Endodermal cell (in vitro differentiated cells): ENCODE results near the gene SIM2. TPM values are rescaled to one million over a fixed set of nuclear protein-coding genes. Genes with fewer than 3 reads are reported as not detected.
A peak's percentile ranks its signal among the peaks of the same experiment; 100 is the strongest.

Experiments used
- DNase-seq: peaks from one replicate; pipeline ENCODE4 v3.0.0-alpha.2; 2017
- H3K27ac ChIP-seq: 2 replicates; pipeline ENCODE4 v1.5.1; 2013; ENCODE audit warnings: mild to moderate bottlenecking, low read depth, low read length, moderate library complexity
- H3K27me3 ChIP-seq: 2 replicates; pipeline ENCODE4 v1.6.1; 2013; ENCODE audit warnings: mild to moderate bottlenecking, low read length, moderate library complexity; ENCODE audit not compliant: insufficient read depth, control insufficient read depth, poor library complexity, severe bottlenecking
- H3K36me3 ChIP-seq: 2 replicates; pipeline ENCODE4 v1.7.0; 2013; ENCODE audit warnings: mild to moderate bottlenecking, low read length, moderate library complexity; ENCODE audit not compliant: control insufficient read depth, insufficient read depth
- H3K4me1 ChIP-seq: one replicate; pipeline ENCODE4 v1.7.0; 2013; ENCODE audit warnings: low read length; ENCODE audit not compliant: control insufficient read depth, insufficient read depth
- H3K4me3 ChIP-seq: 2 replicates; pipeline ENCODE4 v1.5.1; 2013; ENCODE audit warnings: mild to moderate bottlenecking, low read length, moderate library complexity
- H3K9ac ChIP-seq: 2 replicates; pipeline ENCODE4 v1.6.1; 2013; ENCODE audit warnings: mild to moderate bottlenecking, low read length, moderate library complexity; ENCODE audit not compliant: poor library complexity, severe bottlenecking; ENCODE audit errors: extremely low read depth
- H3K9me3 ChIP-seq: 2 replicates; pipeline ENCODE4 v1.6.1; 2013; ENCODE audit warnings: mild to moderate bottlenecking, low read length, moderate library complexity; ENCODE audit not compliant: control insufficient read depth
- H3K27ac Mint-ChIP-seq: 2 replicates; pipeline ENCODE4 v1.8.0; 2020; ENCODE audit warnings: mixed read lengths
- H3K27me3 Mint-ChIP-seq: 2 replicates; pipeline ENCODE4 v1.8.0; 2021; ENCODE audit warnings: mild to moderate bottlenecking, mixed read lengths; ENCODE audit not compliant: insufficient read depth
- H3K36me3 Mint-ChIP-seq: 2 replicates; pipeline ENCODE4 v1.8.0; 2020; ENCODE audit warnings: low read depth, mixed read lengths
- H3K4me1 Mint-ChIP-seq: 2 replicates; pipeline ENCODE4 v1.8.0; 2020; ENCODE audit warnings: mixed read lengths
- H3K4me3 Mint-ChIP-seq: 2 replicates; pipeline ENCODE4 v1.8.0; 2020; ENCODE audit warnings: mild to moderate bottlenecking, moderate library complexity, mixed read lengths
- H3K9me3 Mint-ChIP-seq: 2 replicates; pipeline ENCODE4 v1.8.0; 2020; ENCODE audit warnings: mild to moderate bottlenecking, mixed read lengths
- CTCF ChIP-seq: fragments of 200-600 bp; sonication (generic); conservative IDR thresholded peaks from 2 replicates; pipeline ENCODE4 v1.5.0; 2021; ENCODE audit warnings: antibody characterized with exemption, mild to moderate bottlenecking
- WGBS, 2 experiments: methylation state at CpG; one replicate each; pipeline versions ENCODE4 v1.1.5 to v1.1.7; 2013; ENCODE audit warnings: missing lambda C conversion rate in 2 of 2, mixed read lengths in 1 of 2; ENCODE audit not compliant: insufficient coverage in 1 of 2, insufficient read length in 1 of 2; 5-methylcytosine and 5-hydroxymethylcytosine counted together
- total RNA-seq, 2 donors: library from RNA; stranded (reverse); fragmentation: NEBNext Ultra II Directional in 1 of 2; extraction: Animal tissue kit (Norgen Biotek cat#: 25700) in 1 of 2; gene quantifications; 2 replicates in 1 of 2; 3 replicates in 1 of 2; pipeline ENCODE4 v1.2.1, GENCODE V29; 2021

The SIM2 gene
- total RNA-seq, 2 donors from 2014 or later: not detected

DNA sequence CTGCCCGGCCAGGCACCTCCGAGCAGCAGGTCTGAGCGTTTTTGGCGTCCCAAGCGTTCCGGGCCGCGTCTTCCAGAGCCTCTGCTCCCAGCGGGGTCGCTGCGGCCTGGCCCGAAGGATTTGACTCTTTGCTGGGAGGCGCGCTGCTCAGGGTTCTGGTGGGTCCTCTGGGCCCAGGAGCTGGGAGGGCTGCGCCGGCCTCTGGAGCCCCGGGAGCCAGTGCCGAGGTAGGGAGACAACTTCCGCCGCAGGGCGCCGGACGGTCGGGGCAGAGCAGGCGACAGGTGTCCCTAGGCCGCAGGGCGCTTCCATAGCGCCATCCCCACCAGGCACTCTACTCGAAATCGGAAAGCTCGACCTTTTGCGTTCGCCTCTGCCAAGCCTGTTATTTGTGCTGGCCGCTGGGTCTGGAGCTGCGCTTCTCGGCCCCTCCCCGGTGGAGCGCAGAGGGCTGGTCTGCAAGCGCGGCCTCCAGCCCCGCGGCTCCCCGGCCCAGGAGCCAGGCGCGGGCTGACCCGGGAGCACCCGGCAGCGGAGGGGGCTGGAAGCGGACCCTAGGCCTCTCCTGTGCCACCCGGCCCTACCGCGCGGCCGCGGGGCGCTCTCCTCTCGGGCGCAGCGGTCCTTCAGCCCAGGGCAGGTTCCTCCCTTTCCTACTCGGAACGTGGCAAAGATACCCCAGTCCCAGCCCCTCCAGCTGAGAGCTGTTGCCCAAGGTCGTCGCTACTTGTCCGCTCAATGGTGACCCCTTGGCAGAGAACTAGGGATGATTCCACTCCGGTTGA lies 2.2 kb downstream of the SIM2 start:
- Histone ChIP-seq H3K36me3 (no peaks in the 10 kb centered on the region), H3K9ac (no peak overlapping the region), H3K4me1 (peaks cover 5% of the 10 kb centered on the region), H3K4me3 (peak overlapping the region; percentile 27), H3K27ac (no peak overlapping the region), H3K9me3 (no peaks in the 10 kb centered on the region), H3K27me3 (peaks cover 98% of the 10 kb centered on the region)
- Mint-ChIP-seq H3K27ac (no peak overlapping the region), H3K36me3 (no peaks in the 10 kb centered on the region), H3K4me3 (peak overlapping the region; percentile 41), H3K4me1 (peaks cover 21% of the 10 kb centered on the region), H3K9me3 (no peaks in the 10 kb centered on the region), H3K27me3 (peaks cover 98% of the 10 kb centered on the region)
- peak; percentile 48 for TF ChIP-seq CTCF
- WGBS, 2 experiments: 1 to 2% methylated on average over 34 to 65 of the region's 65 CpGs
- peak; percentile 80 for DNase-seq

GRCh38 chr21:36701756-36702621 lies 3.1 kb downstream of the SIM2 start:
- Mint-ChIP-seq H3K4me3 (peak overlapping the region; percentile 13), H3K27ac (no peak overlapping the region), H3K4me1 (peaks cover 28% of the 10 kb centered on the region), H3K36me3 (no peaks in the 10 kb centered on the region), H3K9me3 (no peaks in the 10 kb centered on the region), H3K27me3 (peaks cover 98% of the 10 kb centered on the region)
- Histone ChIP-seq H3K4me1 (peaks cover 5% of the 10 kb centered on the region), H3K4me3 (no peak overlapping the region), H3K27ac (no peak overlapping the region), H3K36me3 (no peaks in the 10 kb centered on the region), H3K9ac (no peak overlapping the region), H3K9me3 (no peaks in the 10 kb centered on the region), H3K27me3 (peaks cover 98% of the 10 kb centered on the region)
- no peak for TF ChIP-seq CTCF
- WGBS, 2 experiments: 4 to 6% methylated on average over 15 to 26 of the region's 26 CpGs
- peak; percentile 67 for DNase-seq

DNA sequence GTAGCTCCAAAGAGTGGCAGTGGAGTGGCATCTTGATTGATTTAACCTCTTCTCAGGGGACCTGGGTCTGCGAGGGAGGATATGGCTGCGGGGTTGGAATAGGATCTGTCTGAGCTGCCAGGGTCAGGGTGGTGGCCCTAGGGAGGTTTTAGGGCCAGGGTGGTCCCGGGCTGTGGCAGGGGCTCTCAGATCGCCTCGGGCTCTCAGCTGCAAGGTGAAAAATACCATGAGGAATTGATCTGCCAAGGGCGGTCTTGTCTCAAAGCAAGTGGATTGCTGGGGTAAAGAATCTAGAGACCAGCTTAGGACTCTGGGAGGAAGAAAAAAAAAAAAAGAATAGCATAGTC lies 3.7 kb downstream of the SIM2 start:
- H3K4me3 ChIP-seq: no peak overlapping the region
- no peak for DNase-seq
- no peak for TF ChIP-seq CTCF
- no peaks in the 10 kb centered on the region for H3K36me3 ChIP-seq
- H3K36me3 Mint-ChIP-seq: no peaks in the 10 kb centered on the region
- peaks cover 98% of the 10 kb centered on the region for H3K27me3 Mint-ChIP-seq
- H3K4me3 Mint-ChIP-seq: no peak overlapping the region
- WGBS, 2 experiments: 0 to 14% methylated on average over 1 to 6 of the region's 6 CpGs
- H3K27ac ChIP-seq: no peak overlapping the region
- H3K9ac ChIP-seq: no peak overlapping the region
- H3K27ac Mint-ChIP-seq: no peak overlapping the region
- peaks cover 98% of the 10 kb centered on the region for H3K27me3 ChIP-seq
- H3K4me1 ChIP-seq: peaks cover 5% of the 10 kb centered on the region
- H3K9me3 Mint-ChIP-seq: no peaks in the 10 kb centered on the region
- H3K4me1 Mint-ChIP-seq: peaks cover 31% of the 10 kb centered on the region
- H3K9me3 ChIP-seq: no peaks in the 10 kb centered on the region
